ENCODE results near the gene GDI1. TPM values are rescaled to one million over a fixed set of nuclear protein-coding genes. Genes with fewer than 3 reads are reported as not detected.

GDI1 gene
- total RNA-seq, 4 donors from 2014 or later, result 65.2 to 278 (median 117) TPM

DNA sequence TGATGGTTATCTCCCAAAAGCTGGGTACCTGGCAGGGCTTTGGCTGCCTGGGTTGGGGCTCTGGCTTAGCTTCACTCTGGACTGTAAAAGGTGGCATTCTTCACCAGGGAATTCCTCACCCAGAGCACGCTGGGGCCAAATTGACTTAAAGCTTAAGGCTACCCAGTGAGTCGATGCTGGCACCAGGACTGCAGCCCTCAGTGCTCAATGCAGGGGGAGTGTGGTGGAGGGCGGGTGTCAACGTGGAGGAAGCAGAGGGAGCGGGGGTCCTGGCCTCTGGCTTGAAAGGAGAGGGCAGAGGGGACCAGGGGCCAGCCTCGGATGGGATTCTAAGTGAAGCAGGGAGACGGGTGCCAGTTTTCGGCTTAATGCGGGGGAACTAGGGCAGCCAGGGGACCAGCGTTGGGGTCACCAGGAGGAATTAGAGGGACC is 6.5 kb downstream of the GDI1 start:
- H3K27ac ChIP-seq, result peak overlapping the region; percentile 72 to 87 (median 81)
- DNase-seq, result no peak
- TF ChIP-seq POLR2A (IDR thresholded peaks at IDR 0.05), result no peak
- TF ChIP-seq, protein P1, sequence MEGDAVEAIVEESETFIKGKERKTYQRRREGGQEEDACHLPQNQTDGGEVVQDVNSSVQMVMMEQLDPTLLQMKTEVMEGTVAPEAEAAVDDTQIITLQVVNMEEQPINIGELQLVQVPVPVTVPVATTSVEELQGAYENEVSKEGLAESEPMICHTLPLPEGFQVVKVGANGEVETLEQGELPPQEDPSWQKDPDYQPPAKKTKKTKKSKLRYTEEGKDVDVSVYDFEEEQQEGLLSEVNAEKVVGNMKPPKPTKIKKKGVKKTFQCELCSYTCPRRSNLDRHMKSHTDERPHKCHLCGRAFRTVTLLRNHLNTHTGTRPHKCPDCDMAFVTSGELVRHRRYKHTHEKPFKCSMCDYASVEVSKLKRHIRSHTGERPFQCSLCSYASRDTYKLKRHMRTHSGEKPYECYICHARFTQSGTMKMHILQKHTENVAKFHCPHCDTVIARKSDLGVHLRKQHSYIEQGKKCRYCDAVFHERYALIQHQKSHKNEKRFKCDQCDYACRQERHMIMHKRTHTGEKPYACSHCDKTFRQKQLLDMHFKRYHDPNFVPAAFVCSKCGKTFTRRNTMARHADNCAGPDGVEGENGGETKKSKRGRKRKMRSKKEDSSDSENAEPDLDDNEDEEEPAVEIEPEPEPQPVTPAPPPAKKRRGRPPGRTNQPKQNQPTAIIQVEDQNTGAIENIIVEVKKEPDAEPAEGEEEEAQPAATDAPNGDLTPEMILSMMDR (IDR thresholded peaks at IDR 0.05), result no peak
- peaks cover 0 to 15% (median 3%) of the 10 kb centered on the region in 4 donors for H3K4me1 ChIP-seq
- H3K9me3 ChIP-seq, result no peaks in the 10 kb centered on the region
- H3K4me3 ChIP-seq, result peak overlapping the region; percentile 43 to 80 (median 60)
- peaks cover 0 to 22% (median 0%) of the 10 kb centered on the region in 3 donors for H3K36me3 ChIP-seq
- no peaks in the 10 kb centered on the region for H3K27me3 ChIP-seq

DNA sequence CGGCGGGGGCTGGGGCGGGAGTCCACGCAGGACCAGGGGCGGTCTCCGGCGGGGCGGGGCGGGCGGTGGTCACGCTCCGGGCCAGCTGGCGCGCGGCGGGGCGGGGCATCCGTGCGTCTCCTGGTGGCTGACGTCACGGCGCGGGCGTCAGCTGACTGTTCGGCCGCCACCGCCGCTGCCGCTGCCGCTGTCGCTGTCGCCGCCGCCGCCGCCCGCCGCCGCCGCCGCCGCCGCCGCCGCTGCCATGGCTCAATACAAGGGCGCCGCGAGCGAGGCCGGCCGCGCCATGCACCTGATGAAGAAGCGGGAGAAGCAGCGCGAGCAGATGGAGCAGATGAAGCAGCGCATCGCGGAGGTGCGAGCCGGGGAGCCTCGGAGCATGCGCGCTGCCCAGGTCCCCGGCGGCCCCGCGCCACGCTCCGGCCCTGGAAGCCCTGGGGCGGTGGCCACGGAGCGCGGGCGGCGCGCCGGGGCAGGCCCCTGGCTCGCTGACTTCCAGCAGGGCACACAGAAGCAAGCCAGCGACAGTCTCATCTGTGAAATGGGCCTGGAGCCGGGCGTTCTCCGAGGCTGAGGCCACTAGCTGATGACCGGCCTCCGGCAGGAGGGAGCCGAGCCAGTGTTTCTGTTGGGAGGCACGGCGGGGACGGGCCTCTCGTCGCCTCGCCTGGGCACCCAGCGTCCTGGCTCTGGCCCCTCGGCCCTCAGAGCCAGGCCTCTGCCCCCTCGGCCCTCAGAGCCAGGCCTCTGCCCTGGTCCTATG is 7.2 kb downstream of the GDI1 start, which contains the start of gene FAM50A:
TSS of gene FAM50A (plus strand) at position 150 of the 763 bp plus-strand sequence. CDS start at position 245, 95 bp downstream.
- no peaks in the 10 kb centered on the region for H3K27me3 ChIP-seq
- no peaks in the 10 kb centered on the region for H3K9me3 ChIP-seq
- peak within 1 kb of the TSS; percentile 73 to 87 (median 81) for H3K27ac ChIP-seq
- peaks cover 0 to 29% (median 0%) of the 10 kb centered on the region in 3 donors for H3K36me3 ChIP-seq
- H3K4me3 ChIP-seq, result peak within 1 kb of the TSS; percentile 43 to 80 (median 60)
- peak; percentile 77 to 92 (median 85) for DNase-seq
- peak in 1 of 2 donors; percentile 66 for TF ChIP-seq POLR2A (IDR thresholded peaks at IDR 0.05)
- TF ChIP-seq, protein P1 (IDR thresholded peaks at IDR 0.05), result peak in 3 of 6 experiments; percentile 20 to 43 (median 21)
- H3K4me1 ChIP-seq, result peaks cover 0 to 10% (median 3%) of the 10 kb centered on the region in 4 donors

DNA sequence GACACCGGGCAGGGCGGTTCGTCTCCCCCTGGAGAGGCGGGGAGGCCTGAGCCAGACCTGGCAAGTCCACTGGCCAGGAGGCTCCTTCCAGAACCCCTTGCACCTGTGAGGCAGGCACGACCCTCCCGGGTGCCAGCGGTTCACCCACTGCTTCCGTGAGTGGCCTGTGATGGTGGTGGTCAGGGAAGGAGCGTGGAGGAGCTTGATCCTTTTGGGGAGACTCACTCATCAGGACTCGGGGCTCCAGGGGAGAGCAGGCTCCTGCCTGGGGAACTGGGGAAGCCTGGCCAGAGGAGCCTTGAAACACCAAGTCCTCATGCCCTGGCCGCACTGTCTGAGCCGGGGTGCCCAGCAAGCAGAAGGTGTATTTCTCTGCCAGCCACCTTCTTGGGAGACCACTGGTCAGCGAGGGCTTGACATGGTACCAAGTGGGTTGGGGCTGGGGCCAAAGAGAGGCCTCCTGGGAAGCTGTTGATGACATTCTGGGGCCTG is 7.8 kb downstream of the GDI1 start:
- Histone ChIP-seq H3K4me1 (peaks cover 0 to 10% (median 3%) of the 10 kb centered on the region in 4 donors), H3K27ac (peak overlapping the region; percentile 73 to 87 (median 81)), H3K4me3 (peak overlapping the region; percentile 43 to 80 (median 60)), H3K9me3 (no peaks in the 10 kb centered on the region), H3K36me3 (peaks cover 0 to 34% (median 0%) of the 10 kb centered on the region in 3 donors), H3K27me3 (no peaks in the 10 kb centered on the region)
- DNase-seq, result no peak
- TF ChIP-seq, protein P1 (IDR thresholded peaks at IDR 0.05), result no peak
- no peak for TF ChIP-seq POLR2A (IDR thresholded peaks at IDR 0.05)

DNA sequence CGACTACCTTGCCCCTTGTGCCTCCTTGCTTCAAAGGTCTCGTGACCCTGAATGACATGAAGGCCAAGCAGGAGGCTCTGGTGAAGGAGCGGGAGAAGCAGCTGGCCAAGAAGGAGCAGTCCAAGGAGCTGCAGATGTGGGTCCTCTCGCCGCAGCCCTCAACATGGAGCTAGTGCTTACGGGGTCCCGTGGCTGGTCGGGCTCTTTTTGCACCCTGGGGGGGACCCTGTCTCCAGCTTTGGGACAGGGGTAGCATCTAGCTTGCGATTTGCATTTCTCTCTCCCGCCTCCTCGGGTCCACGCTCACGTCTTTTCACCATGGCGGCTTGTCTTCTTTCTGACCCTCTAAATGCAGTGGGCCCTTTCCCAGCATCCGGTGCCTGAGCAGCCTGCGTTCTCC is 8.8 kb downstream of the GDI1 start:
- Histone ChIP-seq H3K4me1 (peaks cover 0 to 10% (median 3%) of the 10 kb centered on the region in 4 donors), H3K36me3 (peaks cover 0 to 35% (median 0%) of the 10 kb centered on the region in 3 donors), H3K4me3 (no peak overlapping the region), H3K9me3 (no peaks in the 10 kb centered on the region), H3K27me3 (no peaks in the 10 kb centered on the region), H3K27ac (no peak overlapping the region)
- TF ChIP-seq, protein P1 (IDR thresholded peaks at IDR 0.05), result no peak
- no peak for TF ChIP-seq POLR2A (IDR thresholded peaks at IDR 0.05)
- DNase-seq, result no peak

DNA sequence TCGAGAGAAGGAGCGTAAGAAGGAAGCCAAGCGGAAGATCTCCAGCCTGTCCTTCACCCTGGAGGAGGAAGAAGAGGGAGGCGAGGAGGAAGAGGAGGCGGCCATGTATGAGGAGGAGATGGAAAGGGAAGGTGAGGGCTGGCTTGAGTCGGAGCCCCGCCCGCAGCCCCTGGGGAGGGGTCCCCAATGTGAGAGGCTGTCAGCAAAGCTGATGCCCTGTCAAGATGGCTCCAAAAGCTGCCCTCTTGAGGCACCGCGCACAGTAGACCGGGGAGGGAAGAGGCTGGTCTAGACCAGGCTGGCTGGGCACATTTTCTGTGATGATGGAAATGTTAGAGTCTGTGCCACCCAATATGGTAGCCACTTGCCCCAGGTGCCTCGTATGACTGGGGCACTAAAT is 9.5 kb downstream of the GDI1 start:
- Histone ChIP-seq H3K36me3 (peaks cover 0 to 35% (median 0%) of the 10 kb centered on the region in 3 donors), H3K4me1 (peaks cover 0 to 10% (median 3%) of the 10 kb centered on the region in 4 donors), H3K27me3 (no peaks in the 10 kb centered on the region), H3K4me3 (no peak overlapping the region), H3K9me3 (no peaks in the 10 kb centered on the region), H3K27ac (no peak overlapping the region)
- no peak for DNase-seq
- no peak for TF ChIP-seq POLR2A (IDR thresholded peaks at IDR 0.05)
- TF ChIP-seq, protein P1 (IDR thresholded peaks at IDR 0.05), result no peak

All from Peyer's patch (tissue), 4 donors.